HG03045 (cell line): ENCODE results near the gene PPBP.
"Not testable (repeated sequence)": the region's sequence is repeated elsewhere in the genome, so short reads cannot be mapped to it uniquely, and the experiment has no call there.

Experiments used
- ATAC-seq: cut with Tn5 transposase; IDR thresholded peaks from one replicate; pipeline ENCODE4 v1.9.1; 2021; ENCODE audit warnings: mild to moderate bottlenecking, moderate library complexity; ENCODE audit not compliant: unreplicated experiment

The PPBP gene

GRCh38 chr4:73950376-73950920 lies 37.5 kb downstream of the PPBP start:
- not testable (repeated sequence) for ATAC-seq

GRCh38 chr4:73948990-73949706 lies 38.8 kb downstream of the PPBP start:
- no peak for ATAC-seq

GRCh38 chr4:73948291-73948690 lies 39.7 kb downstream of the PPBP start:
- no peak for ATAC-seq

- ATAC-seq, result no peak
Observed at GRCh38 chr4:73947239-73947985, 40.6 kb downstream of the PPBP start.

- no peak for ATAC-seq
Observed at GRCh38 chr4:73945674-73946449, 42.1 kb downstream of the PPBP start.

DNA sequence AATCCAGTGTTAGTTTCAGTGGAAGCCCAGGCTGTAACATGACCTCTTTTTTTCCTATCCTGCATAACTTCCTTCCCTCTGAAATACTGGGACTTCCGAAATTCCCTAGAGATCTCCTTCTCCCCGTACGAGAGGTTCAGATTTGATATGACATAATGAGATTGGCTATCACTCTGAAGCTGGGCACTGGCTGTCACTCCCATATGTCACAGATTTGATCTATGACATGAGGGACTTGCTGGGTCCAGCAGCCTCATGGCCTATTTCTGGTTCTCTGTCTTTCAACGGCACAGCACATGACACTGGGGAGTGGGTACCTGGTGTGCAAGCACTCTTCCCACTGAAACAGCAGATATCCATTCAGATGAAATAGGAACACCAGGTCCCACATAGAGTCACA lies 42.9 kb downstream of the PPBP start:
- no peak for ATAC-seq

DNA sequence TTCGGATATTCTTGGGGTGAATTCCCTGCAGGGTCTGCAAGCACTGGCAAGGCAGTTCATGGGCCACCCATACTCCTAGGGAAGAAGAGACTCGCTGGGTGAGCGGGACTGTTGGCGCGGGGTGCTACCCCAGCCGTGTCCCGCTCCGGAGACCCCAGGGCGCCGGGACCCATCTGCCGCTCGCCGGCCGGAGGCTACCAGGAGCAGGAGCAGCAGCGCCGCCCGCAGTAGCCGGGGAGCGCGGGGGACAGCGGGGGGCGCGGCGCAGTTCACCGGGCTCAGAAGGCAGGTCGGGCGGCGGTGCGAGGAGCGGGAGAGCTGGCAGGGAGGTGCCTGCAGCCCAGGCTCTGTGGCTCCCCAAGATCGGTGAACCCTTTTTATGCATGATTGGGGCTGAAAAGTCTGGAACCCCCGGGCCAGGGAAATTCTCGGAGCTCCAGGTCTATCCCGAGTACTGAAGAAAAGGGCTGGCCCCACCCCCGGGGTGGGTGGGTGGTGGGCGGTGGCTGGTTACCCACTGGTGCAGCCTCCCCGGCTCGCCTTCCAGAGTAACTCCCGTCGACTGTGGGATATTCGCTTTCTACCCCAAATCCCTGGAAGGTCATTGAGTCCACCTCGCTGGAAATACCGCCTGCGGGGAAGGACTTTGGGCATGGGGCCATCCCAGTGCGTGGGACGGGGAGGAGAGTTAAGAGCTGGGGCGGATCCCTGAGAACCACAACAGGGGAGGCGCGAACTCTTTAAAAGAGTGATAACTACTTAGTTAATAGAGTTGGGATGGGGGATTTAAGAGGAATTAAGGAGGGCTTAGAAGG lies 43.7 kb downstream of the PPBP start:
- no peak for ATAC-seq

GRCh38 chr4:73943555-73943954 lies 44.4 kb downstream of the PPBP start:
- no peak for ATAC-seq

GRCh38 chr4:73936969-73937368 lies 51.0 kb downstream of the PPBP start:
- no peak for ATAC-seq
